Panc1 (cell line): ENCODE results near the gene TLE5. TPM values are rescaled to one million over a fixed set of nuclear protein-coding genes. Genes with fewer than 3 reads are reported as not detected.
A peak's percentile ranks its signal among the peaks of the same experiment; 100 is the strongest.

Source experiments
- ATAC-seq: fragments of 200-7000 bp; cut with Tn5 transposase; 2 replicates; pipeline ENCODE4 v1.9.1; 2020; ENCODE audit warnings: mild to moderate bottlenecking, moderate library complexity
- BruUV-seq: library from RNA; stranded (reverse); fragments of 400-500 nt; replicated peaks from 2 replicates; lab custom pipeline; 2021; lab: Mats Ljungman, UMichigan
- CTCF ChIA-PET: fragments of 300-600 bp; sonication (Branson Sonifier 250); formaldehyde crosslinking; loops from one replicate; lab custom pipeline; 2022; ENCODE audit warnings: antibody characterized with exemption; lab: Charles Lee
- POLR2A ChIA-PET: fragments of 300-600 bp; sonication (Branson Sonifier 250); formaldehyde crosslinking; loops from one replicate; lab custom pipeline; 2022; ENCODE audit warnings: antibody characterized with exemption; lab: Charles Lee
- DNase-seq: peaks from one replicate; pipeline ENCODE4 v3.0.0-alpha.2; 2010; ENCODE audit warnings: low read depth, low spot score
- H3K27ac ChIP-seq: 2 replicates; pipeline ENCODE4 v1.5.1; 2011; ENCODE audit warnings: mild to moderate bottlenecking, low read length, inconsistent platforms
- H3K27me3 ChIP-seq: fragments of 200-500 bp; sonication (Bioruptor generic); 2 replicates; pipeline ENCODE4 v1.6.0; 2014; ENCODE audit warnings: low read length, inconsistent platforms; ENCODE audit not compliant: control insufficient read depth, insufficient read depth
- H3K36me3 ChIP-seq: fragments of 200-500 bp; sonication (Bioruptor generic); 2 replicates; pipeline ENCODE4 v1.5.1; 2014; ENCODE audit warnings: inconsistent platforms, mild to moderate bottlenecking, low read length, moderate library complexity; ENCODE audit not compliant: control insufficient read depth, insufficient read depth
- H3K4me1 ChIP-seq: 2 replicates; pipeline ENCODE4 v1.5.1; 2011; ENCODE audit warnings: inconsistent platforms, mild to moderate bottlenecking, low read length, moderate library complexity; ENCODE audit not compliant: control insufficient read depth, insufficient read depth
- H3K4me3 ChIP-seq, 2 experiments: 2 replicates each; pipeline ENCODE4 v1.5.1; 2011 to 2012; ENCODE audit warnings: low read depth in 2 of 2, low read length in 2 of 2, mild to moderate bottlenecking in 2 of 2, inconsistent platforms in 1 of 2, moderate library complexity in 1 of 2
- H3K9me3 ChIP-seq: fragments of 200-500 bp; sonication (Bioruptor generic); 2 replicates; pipeline ENCODE4 v1.5.1; 2014; ENCODE audit warnings: low read depth, mild to moderate bottlenecking, inconsistent platforms, low read length, moderate library complexity; ENCODE audit not compliant: control insufficient read depth, insufficient read depth
- CTCF ChIP-seq: fragments of 450-650 bp; IDR thresholded peaks from 2 replicates; pipeline ENCODE4 v1.5.1; 2017; ENCODE audit warnings: mild to moderate bottlenecking
- POLR2AphosphoS5 ChIP-seq: IDR thresholded peaks from 2 replicates; pipeline ENCODE4 v1.6.1; 2012; ENCODE audit warnings: mild to moderate bottlenecking, low read depth, low read length, moderate library complexity
- REST ChIP-seq, 2 experiments: IDR thresholded peaks; 2 replicates each; pipeline ENCODE4 v1.6.1; 2011 to 2012; ENCODE audit warnings: low read depth in 2 of 2, control low read depth in 1 of 2, low read length in 1 of 2, mild to moderate bottlenecking in 1 of 2, moderate library complexity in 1 of 2; ENCODE audit not compliant: insufficient read depth in 1 of 2
- SIN3A ChIP-seq: IDR thresholded peaks from 2 replicates; pipeline ENCODE4 v1.6.1; 2012; ENCODE audit warnings: low read depth, mild to moderate bottlenecking, low read length, moderate library complexity, borderline replicate concordance; ENCODE audit not compliant: insufficient read depth
- TCF7L2 ChIP-seq: IDR thresholded peaks from 2 replicates; pipeline ENCODE4 v1.6.1; 2011; ENCODE audit warnings: mild to moderate bottlenecking, low read depth, low read length, inconsistent platforms
- in situ Hi-C: cut with HindIII; loops from 2 replicates; pipeline ENCODE4 v1.10.0; 2016; ENCODE audit warnings: low sequenced_read_pairs, low pct_unique_long_range_greater_than_20kb
- intact Hi-C: fragments of 100-400 bp; cut with micrococcal nuclease; formaldehyde crosslinking; loops from one replicate; pipeline ENCODE4 v1.10.0; 2022; ENCODE audit not compliant: unreplicated experiment
- total RNA-seq: library from RNA; stranded (reverse); gene quantifications from one replicate; pipeline ENCODE4 v1.2.1, GENCODE V29; 2021; ENCODE audit not compliant: unreplicated experiment

Gene TLE5
- total RNA-seq, 1 experiment from 2014 or later = 287 TPM

GRCh38 chr19:3028305-3029064 lies 33.8 kb downstream of the TLE5 start:
- CTCF ChIA-PET = no interaction called here
- TF ChIP-seq POLR2AphosphoS5 = no peak
- TF ChIP-seq SIN3A = no peak
- TF ChIP-seq TCF7L2 = no peak
- no peak for TF ChIP-seq REST (IDR thresholded peaks at IDR 0.05; ENCODE audit: insufficient read depth in 1 of 2, low read depth in 2 of 2, low read length in 1 of 2)
- no peak for TF ChIP-seq CTCF
- Histone ChIP-seq H3K4me3 (peak overlapping the region; percentile 37 to 38), H3K27ac (no peak overlapping the region), H3K4me1 (no peaks in the 10 kb centered on the region), H3K36me3 (no peaks in the 10 kb centered on the region), H3K9me3 (no peaks in the 10 kb centered on the region), H3K27me3 (no peaks in the 10 kb centered on the region; the same call in 1 of the 2 replicates)
- in situ Hi-C loops = no loop called here
- ATAC-seq (peak; percentile 17; the same call in 1 of the 2 replicates), DNase-seq (no peak)
- POLR2A ChIA-PET = no interaction called here
- intact Hi-C loops = no loop called here
- BruUV-seq = no TSS peak

GRCh38 chr19:3027981-3028304 lies 34.4 kb downstream of the TLE5 start:
- no peak overlapping the region for H3K27ac ChIP-seq
- CTCF ChIA-PET = no interaction called here
- intact Hi-C loops (no loop called here), in situ Hi-C loops (no loop called here)
- TF ChIP-seq POLR2AphosphoS5 (no peak), REST (IDR thresholded peaks at IDR 0.05; ENCODE audit: insufficient read depth in 1 of 2, low read depth in 2 of 2, low read length in 1 of 2) (no peak), SIN3A (no peak)
- H3K9me3 ChIP-seq = no peaks in the 10 kb centered on the region
- POLR2A ChIA-PET = no interaction called here
- no peak for DNase-seq
- no peak for ATAC-seq
- H3K4me3 ChIP-seq = no peak overlapping the region
- no peaks in the 10 kb centered on the region; the same call in 1 of the 2 replicates for H3K27me3 ChIP-seq
- no peaks in the 10 kb centered on the region for H3K4me1 ChIP-seq
- H3K36me3 ChIP-seq = no peaks in the 10 kb centered on the region
- BruUV-seq = no TSS peak
